TTC549 (cell line): ENCODE measurements around the gene ID2.

ENCODE experiments used
- FAIRE-seq: peaks from 2 replicates; lab custom pipeline; 2012; peaks lifted over from hg19 to GRCh38; lab: Jason Lieb, UNC

The ID2 gene

GRCh38 chr2:8670580-8670979, 11.3 kb upstream of the ID2 start:
- FAIRE-seq: no peak

GRCh38 chr2:8671176-8671575, 10.7 kb upstream of the ID2 start:
- no peak for FAIRE-seq

- no peak for FAIRE-seq
Measured at GRCh38 chr2:8671802-8672201, 10.1 kb upstream of the ID2 start.

GRCh38 chr2:8672940-8673339, 8.9 kb upstream of the ID2 start:
- FAIRE-seq: no peak

- FAIRE-seq: no peak
Measured at GRCh38 chr2:8673381-8673780, 8.5 kb upstream of the ID2 start.

DNA sequence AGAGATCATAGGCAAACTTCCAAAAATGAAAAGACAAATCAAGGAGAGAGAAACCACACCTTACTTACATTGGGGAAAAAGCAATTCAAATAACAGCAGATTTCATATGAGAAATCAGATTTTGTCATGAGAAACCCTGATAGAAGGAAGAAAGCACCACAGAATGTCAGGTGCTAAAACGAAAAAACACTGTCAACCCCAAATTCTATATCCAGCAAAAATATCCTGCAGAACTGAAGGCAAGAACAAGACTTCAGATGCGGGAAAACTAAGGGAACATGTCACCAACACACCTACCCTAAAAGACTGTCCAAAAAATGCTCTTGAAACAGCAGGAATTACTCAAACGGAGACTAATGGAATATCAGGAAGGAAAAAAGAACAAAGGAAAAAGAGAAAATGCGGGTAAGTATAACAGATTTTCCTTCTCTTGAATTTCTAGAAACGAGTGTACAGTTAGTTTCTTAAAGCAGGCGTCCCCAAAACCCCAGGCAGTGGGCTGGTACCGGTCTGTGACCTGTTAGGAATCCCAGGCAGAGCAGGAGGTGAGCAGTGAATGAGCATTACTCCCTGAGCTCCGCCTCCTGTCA, 7.3 kb upstream of the ID2 start:
- FAIRE-seq: no peak

DNA sequence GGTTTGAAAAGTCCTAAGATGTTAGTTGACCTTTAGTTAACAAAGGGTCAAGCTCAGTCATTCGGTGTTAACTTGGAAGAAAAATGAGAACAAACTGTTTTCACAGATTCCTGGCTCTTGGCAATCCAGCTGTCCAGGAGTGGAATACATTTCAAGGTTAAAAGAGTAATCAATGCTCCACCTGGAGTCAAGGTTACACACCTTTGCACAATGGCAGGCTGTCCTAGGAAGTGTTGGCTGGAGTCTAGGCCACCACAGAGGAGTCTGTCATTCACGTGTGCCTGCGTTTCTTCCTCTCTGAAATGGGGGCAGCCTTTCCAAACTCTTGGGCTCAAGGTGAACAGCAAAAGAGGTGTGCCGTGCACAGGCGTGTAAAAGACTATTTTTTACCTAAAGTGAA, 6.3 kb upstream of the ID2 start:
- FAIRE-seq: no peak

GRCh38 chr2:8676191-8676920, 5.5 kb upstream of the ID2 start:
- no peak for FAIRE-seq

- no peak for FAIRE-seq
Measured at GRCh38 chr2:8676921-8677645, 4.8 kb upstream of the ID2 start.

- peak; percentile 97 for FAIRE-seq
Measured at GRCh38 chr2:8677646-8678592, 3.9 kb upstream of the ID2 start.

- no peak for FAIRE-seq
Measured at GRCh38 chr2:8678731-8679566, 2.9 kb upstream of the ID2 start.

DNA sequence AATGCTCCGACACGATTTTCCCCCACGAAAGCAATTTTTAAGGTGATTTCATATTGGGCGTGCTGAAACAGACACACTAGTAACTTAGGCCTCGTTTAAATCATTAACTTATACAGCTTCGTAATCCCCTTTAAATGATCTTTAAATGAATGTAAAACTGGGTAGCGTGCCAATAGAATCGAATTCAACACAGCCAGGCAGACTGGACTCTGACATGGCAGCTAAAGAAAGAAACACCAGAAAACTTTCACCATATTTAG, 2.4 kb upstream of the ID2 start:
- FAIRE-seq: no peak

- FAIRE-seq: peak; percentile 54
Measured at GRCh38 chr2:8679827-8680731, 1.8 kb upstream of the ID2 start.

GRCh38 chr2:8680822-8681760, 765 bp upstream of the ID2 start:
- peak; percentile 87 for FAIRE-seq

DNA sequence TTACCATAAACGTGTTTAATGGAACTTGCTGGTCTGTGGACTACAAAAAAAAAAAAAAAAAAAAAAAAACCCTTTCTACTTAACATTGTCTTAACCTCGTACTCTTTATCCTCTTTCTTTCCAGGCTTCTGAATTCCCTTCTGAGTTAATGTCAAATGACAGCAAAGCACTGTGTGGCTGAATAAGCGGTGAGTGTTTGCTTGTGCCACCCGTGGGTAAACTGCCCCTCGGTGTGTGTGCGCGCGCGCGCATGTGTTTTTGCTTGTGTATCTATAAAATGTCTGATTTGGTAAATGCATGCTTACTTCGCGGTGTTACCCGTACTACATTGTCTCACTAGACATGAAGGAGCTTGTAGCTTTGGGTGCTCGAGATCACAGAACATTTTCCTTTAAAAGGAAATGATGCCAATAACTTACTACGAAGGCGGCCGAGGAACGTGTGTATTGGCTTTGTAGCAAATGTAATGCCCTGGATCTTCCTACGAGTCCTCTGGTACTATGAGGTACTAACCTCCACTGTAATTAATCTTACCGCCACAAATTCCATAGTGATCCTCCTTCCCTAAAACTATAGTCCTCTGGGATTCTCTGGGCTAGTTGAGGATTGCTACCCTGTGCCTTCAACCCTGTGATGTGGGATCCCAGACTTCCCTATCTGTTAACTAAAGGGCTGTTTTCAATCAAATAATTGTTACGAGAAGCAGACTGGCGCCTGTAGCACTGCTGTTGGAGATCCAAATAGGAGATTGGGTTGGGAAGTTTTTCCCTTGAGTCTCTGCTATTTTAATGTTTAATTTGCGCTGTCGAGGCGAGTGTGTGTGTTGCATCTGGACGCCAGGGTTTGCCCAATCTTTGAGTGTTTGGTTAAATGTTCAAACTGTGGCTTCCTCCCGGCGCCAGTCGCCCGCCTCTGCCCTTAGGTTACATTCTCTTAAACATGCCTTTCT, 1.1 kb downstream of the ID2 start:
- no peak for FAIRE-seq

GRCh38 chr2:8684540-8684877, 2.7 kb downstream of the ID2 start:
- no peak for FAIRE-seq

DNA sequence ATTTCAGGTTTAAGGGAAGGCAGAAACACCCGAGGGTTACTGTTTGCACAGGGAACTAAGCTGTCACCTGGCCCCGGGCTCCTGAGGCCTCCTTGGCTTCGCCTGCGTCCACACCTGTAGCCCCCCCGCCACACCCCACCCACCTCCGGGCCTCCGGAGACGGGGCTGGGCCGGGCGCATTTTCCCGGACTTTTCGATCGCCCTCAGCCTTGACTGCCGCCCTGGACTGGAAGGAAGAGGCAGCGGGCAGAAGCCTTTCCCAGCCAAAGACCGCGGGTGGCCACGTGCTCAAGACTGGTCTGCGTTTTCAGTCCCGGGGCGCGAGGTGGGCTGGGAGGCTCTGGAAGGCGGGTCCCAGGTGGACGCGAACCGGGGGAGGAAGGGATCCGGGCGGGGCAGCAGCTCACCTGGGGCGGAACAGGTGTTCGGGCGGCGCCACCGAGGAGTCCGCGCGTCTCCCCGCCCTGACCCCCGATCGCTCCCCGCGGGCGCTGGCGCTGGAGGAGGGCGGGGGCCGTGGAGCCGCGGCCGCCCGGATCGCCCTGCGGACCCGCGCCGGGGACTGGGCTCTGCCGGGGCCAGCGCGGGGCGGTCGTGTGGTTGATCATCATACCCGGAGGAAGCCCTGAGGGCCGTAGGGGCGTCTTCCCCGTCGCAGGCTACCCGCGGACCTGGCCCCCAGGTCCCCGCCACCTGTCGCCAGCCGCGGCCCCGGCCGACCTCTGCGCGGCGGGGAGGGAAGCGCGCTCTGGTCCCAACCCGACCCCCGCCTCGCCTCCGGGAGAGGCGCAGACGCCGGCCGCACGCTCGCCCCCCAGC, 3.2 kb downstream of the ID2 start:
- FAIRE-seq: no peak
